CD14-positive monocyte (primary cell): ENCODE measurements around the gene CXCR5. TPM values are rescaled to one million over a fixed set of nuclear protein-coding genes. Genes with fewer than 3 reads are reported as not detected.

ENCODE experiments used
- DNase-seq, 3 donors: peaks; one replicate each; pipeline ENCODE4 v3.0.0-alpha.2; 2011 to 2022
- H2AFZ ChIP-seq: 2 replicates; pipeline ENCODE4 v1.6.0; 2012; ENCODE audit warnings: mild to moderate bottlenecking, low read depth, low read length, inconsistent platforms; ENCODE audit not compliant: insufficient read depth, poor library complexity, severe bottlenecking
- H3K27ac ChIP-seq, 2 donors: 1 replicate in 1 of 2; 2 replicates in 1 of 2; pipeline ENCODE4 v1.5.1; 2012 to 2013; ENCODE audit warnings: low read length in 2 of 2, control low read depth in 1 of 2, inconsistent platforms in 1 of 2, low read depth in 1 of 2, mild to moderate bottlenecking in 1 of 2
- H3K27me3 ChIP-seq, 2 donors: one replicate each; pipeline versions ENCODE4 v1.6.0 to v1.6.1; 2011 to 2013; ENCODE audit warnings: low read length in 2 of 2; ENCODE audit not compliant: control insufficient read depth in 2 of 2, insufficient read depth in 2 of 2
- H3K36me3 ChIP-seq, 2 donors: replicated peaks in 1 of 2; 1 replicate in 1 of 2; 2 replicates in 1 of 2; pipeline versions ENCODE4 v1.5.1 to v1.6.1; 2012 to 2013; ENCODE audit warnings: low read length in 2 of 2, control low read depth in 1 of 2, inconsistent platforms in 1 of 2, mild to moderate bottlenecking in 1 of 2; ENCODE audit not compliant: insufficient read depth in 2 of 2, control insufficient read depth in 1 of 2
- H3K4me1 ChIP-seq, 2 donors: 1 replicate in 1 of 2; 2 replicates in 1 of 2; pipeline versions ENCODE4 v1.5.1 to v1.6.1; 2012 to 2013; ENCODE audit warnings: low read length in 2 of 2, control low read depth in 1 of 2, inconsistent platforms in 1 of 2, mild to moderate bottlenecking in 1 of 2, moderate library complexity in 1 of 2; ENCODE audit not compliant: insufficient read depth in 2 of 2, control insufficient read depth in 1 of 2
- H3K4me2 ChIP-seq: replicated peaks from 2 replicates; pipeline ENCODE3; 2012; ENCODE audit warnings: low read length, moderate library complexity, mild to moderate bottlenecking; ENCODE audit not compliant: poor library complexity, severe bottlenecking; ENCODE audit errors: extremely low read depth
- H3K4me3 ChIP-seq, 3 experiments: fragments of 200-600 bp in 1 of 3; sonication (generic) in 1 of 3; replicated peaks in 1 of 3; 1 replicate in 2 of 3; 2 replicates in 1 of 3; pipeline ENCODE4 v1.5.1; 2011 to 2013; ENCODE audit warnings: low read length in 3 of 3, mild to moderate bottlenecking in 3 of 3, control low read depth in 2 of 3, low read depth in 2 of 3, inconsistent platforms in 1 of 3, moderate library complexity in 1 of 3
- H3K79me2 ChIP-seq: 2 replicates; pipeline ENCODE4 v1.6.0; 2012; ENCODE audit warnings: mild to moderate bottlenecking, control low read depth, inconsistent platforms, low read length, moderate library complexity; ENCODE audit not compliant: insufficient read depth
- H3K9ac ChIP-seq: 2 replicates; pipeline ENCODE4 v1.6.0; 2017; ENCODE audit warnings: low read length, mild to moderate bottlenecking; ENCODE audit not compliant: insufficient read depth, poor library complexity, severe bottlenecking
- H3K9me3 ChIP-seq, 2 donors: replicated peaks in 1 of 2; 1 replicate in 1 of 2; 2 replicates in 1 of 2; pipeline versions ENCODE4 v1.5.1 to v1.6.1; 2012 to 2013; ENCODE audit warnings: low read length in 2 of 2, control low read depth in 1 of 2; ENCODE audit not compliant: control insufficient read depth in 1 of 2, insufficient read depth in 1 of 2
- H4K20me1 ChIP-seq: 2 replicates; pipeline ENCODE4 v1.6.0; 2012; ENCODE audit warnings: mild to moderate bottlenecking, low read length, control low read depth, moderate library complexity; ENCODE audit not compliant: insufficient read depth
- H3K27ac Mint-ChIP-seq, 7 donors: one replicate each; pipeline ENCODE4 v1.8.0; 2020; ENCODE audit warnings: mild to moderate bottlenecking in 7 of 7, mixed read lengths in 7 of 7, moderate library complexity in 6 of 7, inconsistent platforms in 2 of 7
- H3K27me3 Mint-ChIP-seq, 3 donors: one replicate each; pipeline ENCODE4 v1.8.0; 2021 to 2022; ENCODE audit warnings: low read depth in 3 of 3, mild to moderate bottlenecking in 3 of 3, mixed read lengths in 3 of 3, moderate library complexity in 3 of 3, inconsistent platforms in 1 of 3
- H3K36me3 Mint-ChIP-seq, 2 donors: one replicate each; pipeline ENCODE4 v1.8.0; 2020; ENCODE audit warnings: mixed read lengths in 2 of 2, inconsistent platforms in 1 of 2, mild to moderate bottlenecking in 1 of 2
- H3K4me1 Mint-ChIP-seq: one replicate; pipeline ENCODE4 v1.8.0; 2020; ENCODE audit warnings: mild to moderate bottlenecking, mixed read lengths
- H3K4me3 Mint-ChIP-seq, 2 donors: one replicate each; pipeline ENCODE4 v1.8.0; 2020; ENCODE audit warnings: mild to moderate bottlenecking in 2 of 2, mixed read lengths in 2 of 2, moderate library complexity in 1 of 2
- H3K9me3 Mint-ChIP-seq, 7 donors: one replicate each; pipeline ENCODE4 v1.8.0; 2020 to 2022; ENCODE audit warnings: mixed read lengths in 7 of 7, mild to moderate bottlenecking in 6 of 7, moderate library complexity in 6 of 7, inconsistent platforms in 2 of 7
- WGBS: methylation state at CpG from one replicate; pipeline ENCODE4 v1.1.5; 2013; ENCODE audit warnings: missing lambda C conversion rate; ENCODE audit not compliant: insufficient coverage; 5-methylcytosine and 5-hydroxymethylcytosine counted together
- intact Hi-C, 2 donors: fragments of 100-400 bp; cut with micrococcal nuclease; formaldehyde crosslinking; loops; one replicate each; pipeline versions ENCODE4 v1.15.0 to v1.15.1; 2023
- polyA plus RNA-seq, 3 donors: library from polyadenylated mRNA; depleted of rRNA in 1 of 3; unstranded in 2 of 3; stranded (reverse) in 1 of 3; fragments of 300-500 nt in 2 of 3; fragments of >200 nt in 1 of 3; fragmentation: Illumina TruSeq in 2 of 3; gene quantifications; 1 replicate in 2 of 3; 2 replicates in 1 of 3; pipeline ENCODE4 v1.2.3, GENCODE V29; 2012 to 2021
- TF ChIP-seq, protein P1 (sequence below): fragments of 200-600 bp; IDR thresholded peaks from one replicate; pipeline ENCODE4 v1.8.0; 2022; ENCODE audit warnings: antibody characterized with exemption, mild to moderate bottlenecking

CXCR5 gene
- polyA plus RNA-seq, 3 donors: 0.08 to 0.31 (median 0.09) TPM

GRCh38 chr11:118916842-118917388 is 33.2 kb downstream of the CXCR5 start:
- Mint-ChIP-seq H3K9me3 (peaks cover 0 to 2% (median 0%) of the 10 kb centered on the region in 7 donors), H3K4me1 (peaks cover 95% of the 10 kb centered on the region), H3K27ac (peak overlapping the region; percentile 81 to 93 (median 89)), H3K27me3 (peaks cover 0 to 20% (median 6%) of the 10 kb centered on the region in 3 donors), H3K36me3 (peaks cover 14 to 20% of the 10 kb centered on the region in 2 donors), H3K4me3 (peak overlapping the region in 1 of 2 donors; percentile 9)
- Histone ChIP-seq H3K4me2 (peak overlapping the region; percentile 53), H3K4me3 (peak overlapping the region in 1 of 3 experiments; percentile 30), H3K27me3 (no peaks in the 10 kb centered on the region), H3K36me3 (no peaks in the 10 kb centered on the region), H4K20me1 (peaks cover 80% of the 10 kb centered on the region), H3K9ac (no peak overlapping the region), H3K9me3 (no peaks in the 10 kb centered on the region), H3K27ac (peak overlapping the region; percentile 17 to 39), H3K79me2 (peaks cover 73% of the 10 kb centered on the region), H3K4me1 (peaks cover 97 to 100% of the 10 kb centered on the region in 2 donors), H2AFZ (no peak overlapping the region)
- 96% methylated on average over 3 of the region's 8 CpGs for WGBS
- TF ChIP-seq, protein P1, sequence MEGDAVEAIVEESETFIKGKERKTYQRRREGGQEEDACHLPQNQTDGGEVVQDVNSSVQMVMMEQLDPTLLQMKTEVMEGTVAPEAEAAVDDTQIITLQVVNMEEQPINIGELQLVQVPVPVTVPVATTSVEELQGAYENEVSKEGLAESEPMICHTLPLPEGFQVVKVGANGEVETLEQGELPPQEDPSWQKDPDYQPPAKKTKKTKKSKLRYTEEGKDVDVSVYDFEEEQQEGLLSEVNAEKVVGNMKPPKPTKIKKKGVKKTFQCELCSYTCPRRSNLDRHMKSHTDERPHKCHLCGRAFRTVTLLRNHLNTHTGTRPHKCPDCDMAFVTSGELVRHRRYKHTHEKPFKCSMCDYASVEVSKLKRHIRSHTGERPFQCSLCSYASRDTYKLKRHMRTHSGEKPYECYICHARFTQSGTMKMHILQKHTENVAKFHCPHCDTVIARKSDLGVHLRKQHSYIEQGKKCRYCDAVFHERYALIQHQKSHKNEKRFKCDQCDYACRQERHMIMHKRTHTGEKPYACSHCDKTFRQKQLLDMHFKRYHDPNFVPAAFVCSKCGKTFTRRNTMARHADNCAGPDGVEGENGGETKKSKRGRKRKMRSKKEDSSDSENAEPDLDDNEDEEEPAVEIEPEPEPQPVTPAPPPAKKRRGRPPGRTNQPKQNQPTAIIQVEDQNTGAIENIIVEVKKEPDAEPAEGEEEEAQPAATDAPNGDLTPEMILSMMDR: no peak
- intact Hi-C loops: no loop called here
- no peak for DNase-seq

GRCh38 chr11:118917481-118918127 is 33.9 kb downstream of the CXCR5 start:
- H3K9me3 Mint-ChIP-seq: peaks cover 0 to 2% (median 0%) of the 10 kb centered on the region in 7 donors
- H3K4me1 Mint-ChIP-seq: peaks cover 93% of the 10 kb centered on the region
- H3K9ac ChIP-seq: no peak overlapping the region
- peak overlapping the region; percentile 23 for H2AFZ ChIP-seq
- H3K27me3 Mint-ChIP-seq: peaks cover 0 to 18% (median 6%) of the 10 kb centered on the region in 3 donors
- intact Hi-C loops: no loop called here
- H3K9me3 ChIP-seq: no peaks in the 10 kb centered on the region
- H3K4me3 ChIP-seq: peak overlapping the region in 1 of 3 experiments; percentile 30
- TF ChIP-seq, protein P1: no peak
- peak overlapping the region; percentile 81 to 93 (median 89) for H3K27ac Mint-ChIP-seq
- peaks cover 14 to 18% of the 10 kb centered on the region in 2 donors for H3K36me3 Mint-ChIP-seq
- H3K4me2 ChIP-seq: peak overlapping the region; percentile 53
- no peaks in the 10 kb centered on the region for H3K36me3 ChIP-seq
- peaks cover 97 to 100% of the 10 kb centered on the region in 2 donors for H3K4me1 ChIP-seq
- DNase-seq: peak; percentile 71 to 88 (median 81)
- peak overlapping the region; percentile 72 to 75 for H3K4me3 Mint-ChIP-seq
- H3K27me3 ChIP-seq: no peaks in the 10 kb centered on the region
- H4K20me1 ChIP-seq: peaks cover 80% of the 10 kb centered on the region
- H3K79me2 ChIP-seq: peaks cover 77% of the 10 kb centered on the region
- H3K27ac ChIP-seq: peak overlapping the region; percentile 39 to 42
- 9% methylated on average over 10 of the region's 13 CpGs for WGBS
